HG03575 (cell line): ENCODE data around the gene ACLY.
"Not testable (repeated sequence)": the region's sequence is repeated elsewhere in the genome, so short reads cannot be mapped to it uniquely, and the experiment has no call there.

ENCODE experiments used
- ATAC-seq: cut with Tn5 transposase; IDR thresholded peaks from one replicate; pipeline ENCODE4 v1.9.1; 2021; ENCODE audit not compliant: unreplicated experiment, insufficient number of reproducible peaks, low FRiP score; ENCODE audit errors: extremely low read depth

Gene ACLY

DNA sequence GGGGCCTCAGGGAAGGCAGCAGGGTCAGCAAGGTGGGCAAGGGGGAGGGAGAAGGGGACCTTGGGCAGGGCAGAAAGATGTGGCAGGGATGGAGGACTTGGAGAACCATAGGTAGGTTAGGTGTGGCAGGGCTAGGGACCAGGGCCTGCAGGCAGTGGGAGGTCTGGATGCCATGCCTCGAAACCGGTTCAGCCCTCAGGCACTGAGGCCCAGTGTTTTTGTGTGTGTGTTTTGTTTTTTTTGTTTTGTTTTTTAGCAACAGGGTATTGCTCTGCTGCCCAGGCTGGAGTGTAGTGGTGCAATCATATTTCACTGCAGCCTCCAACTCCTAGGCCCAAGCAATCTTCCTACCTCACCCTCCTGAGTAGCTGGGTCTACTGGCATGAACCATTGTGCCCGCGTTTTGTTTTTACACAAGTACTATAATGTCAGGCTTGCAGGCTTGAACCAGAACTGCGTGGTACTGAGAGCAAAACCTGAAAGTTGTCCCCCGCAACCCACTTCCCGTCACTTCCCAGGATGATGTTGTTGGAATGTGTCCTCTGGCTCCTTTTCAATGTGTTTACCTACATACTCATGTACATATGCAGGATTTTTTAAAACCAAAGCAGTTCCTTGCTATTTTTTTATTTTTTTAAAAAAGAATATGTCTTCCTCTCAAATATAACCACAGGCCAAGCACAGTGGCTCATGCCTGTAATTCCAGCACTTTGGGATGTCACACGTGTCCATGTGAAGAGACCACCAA is 24.0 kb upstream of the ACLY start:
- ATAC-seq: no peak

DNA sequence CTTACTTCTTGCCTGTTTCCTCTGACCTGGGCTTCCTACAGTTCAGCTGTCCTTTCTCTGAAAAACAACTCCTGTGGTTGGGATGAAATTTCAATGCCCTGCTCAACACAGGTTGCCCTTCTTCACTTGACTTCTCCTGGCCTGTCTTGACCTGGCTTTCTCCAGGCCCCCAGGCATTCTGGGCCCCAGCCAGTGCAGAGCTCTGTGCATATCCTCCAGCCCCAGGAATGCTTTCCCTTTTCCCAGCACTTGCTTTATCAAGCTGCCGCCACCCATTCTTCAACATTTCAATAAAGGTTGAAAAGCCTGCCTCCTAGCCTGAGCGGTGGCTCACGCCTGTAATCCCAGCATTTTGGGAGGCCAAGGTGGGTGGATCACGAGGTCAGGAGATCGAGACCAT is 22.4 kb upstream of the ACLY start:
- no peak for ATAC-seq

DNA sequence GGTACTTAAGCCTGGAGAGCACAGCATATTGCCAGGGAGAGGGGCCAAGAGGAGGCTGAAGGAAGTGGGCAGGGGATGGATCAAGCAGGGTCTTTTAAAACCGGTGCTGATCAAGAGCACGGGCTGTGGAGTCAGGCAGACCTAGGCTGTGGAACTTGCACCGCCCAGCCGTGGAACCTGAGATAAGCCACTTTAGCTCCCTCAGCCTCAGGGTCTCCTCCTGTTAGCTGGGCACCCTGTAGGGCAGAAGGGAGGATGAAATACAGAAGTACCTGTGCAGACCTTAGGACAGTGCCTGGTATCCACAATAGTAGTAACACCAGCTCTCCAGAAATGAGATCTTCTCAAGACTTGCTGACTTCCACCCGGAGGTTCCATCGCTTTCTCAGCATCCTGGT is 20.9 kb upstream of the ACLY start:
- no peak for ATAC-seq

DNA sequence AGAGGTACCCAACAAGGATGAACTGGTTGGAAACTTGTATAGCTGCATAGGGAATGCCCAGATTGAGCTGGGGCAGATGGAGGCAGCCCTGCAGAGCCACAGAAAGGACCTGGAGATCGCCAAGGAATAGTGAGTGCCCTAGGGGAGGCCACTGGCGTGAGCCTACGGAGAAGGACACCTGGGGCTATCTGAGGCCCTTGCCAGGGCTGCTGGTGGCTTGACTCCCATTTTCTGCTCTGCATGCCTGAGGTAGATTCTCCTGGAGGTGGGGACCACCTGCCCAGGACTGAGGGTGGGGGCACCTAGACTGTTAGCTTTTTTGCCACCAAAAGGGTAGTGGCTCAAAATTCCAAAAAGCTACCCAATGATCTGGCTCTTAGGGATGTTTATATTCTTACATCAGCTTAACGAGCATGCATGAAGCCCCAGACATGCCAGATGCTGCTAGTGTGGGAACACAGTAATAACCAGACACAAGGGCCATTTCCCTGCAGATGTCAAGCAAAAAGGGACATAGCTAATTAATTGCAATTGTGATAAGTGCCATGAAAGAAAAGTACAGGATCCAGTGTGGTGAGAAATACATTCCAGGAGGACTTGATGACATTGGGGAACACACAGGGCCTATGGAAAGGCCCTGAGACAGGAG is 20.4 kb upstream of the ACLY start:
- no peak for ATAC-seq

DNA sequence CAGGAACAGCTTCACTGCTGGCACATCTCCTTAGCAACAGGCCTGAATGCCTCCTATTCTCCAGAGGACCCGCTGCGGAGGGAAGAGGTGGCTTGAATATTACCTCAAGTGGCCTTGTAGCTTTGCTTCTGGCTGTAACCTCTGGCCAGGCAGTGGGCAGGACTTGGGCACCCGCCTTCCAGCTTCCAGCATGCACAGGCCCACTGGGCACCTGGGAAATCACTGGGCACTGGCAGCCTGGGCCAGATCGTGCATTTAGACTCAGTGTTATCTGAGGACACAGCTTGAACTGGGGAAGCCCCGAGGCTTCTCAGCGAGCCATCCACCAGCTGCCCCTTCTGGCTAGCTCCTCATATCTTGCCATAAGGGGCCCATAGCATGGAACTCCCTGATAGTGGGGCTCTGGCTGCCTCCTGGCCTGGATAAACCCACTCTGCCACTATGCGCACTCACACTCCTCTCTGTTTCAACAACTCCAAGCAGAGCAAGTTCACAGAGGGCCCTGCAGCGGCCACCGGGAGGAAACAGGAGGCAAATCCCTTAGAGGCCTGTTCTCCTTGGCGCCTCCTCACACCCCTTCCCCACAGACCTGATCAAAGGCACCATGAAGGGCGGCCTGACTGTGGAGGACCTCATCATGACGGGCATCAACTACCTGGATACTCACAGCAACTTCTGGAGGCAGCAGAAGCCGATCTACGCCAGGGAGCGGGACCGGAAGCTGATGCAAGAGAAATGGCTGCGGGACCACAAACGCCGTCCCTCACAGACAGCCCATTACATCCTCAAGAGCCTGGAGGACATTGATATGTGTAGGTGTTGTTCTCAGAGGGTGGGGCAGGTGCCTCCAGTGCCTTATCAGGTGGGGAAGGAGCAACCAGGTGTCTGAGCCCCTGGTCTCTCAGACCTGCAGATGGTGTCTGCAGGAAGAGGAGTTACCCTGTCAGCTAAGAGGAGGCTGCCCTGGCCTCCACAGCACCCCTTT is 19.5 kb upstream of the ACLY start:
- no peak for ATAC-seq

DNA sequence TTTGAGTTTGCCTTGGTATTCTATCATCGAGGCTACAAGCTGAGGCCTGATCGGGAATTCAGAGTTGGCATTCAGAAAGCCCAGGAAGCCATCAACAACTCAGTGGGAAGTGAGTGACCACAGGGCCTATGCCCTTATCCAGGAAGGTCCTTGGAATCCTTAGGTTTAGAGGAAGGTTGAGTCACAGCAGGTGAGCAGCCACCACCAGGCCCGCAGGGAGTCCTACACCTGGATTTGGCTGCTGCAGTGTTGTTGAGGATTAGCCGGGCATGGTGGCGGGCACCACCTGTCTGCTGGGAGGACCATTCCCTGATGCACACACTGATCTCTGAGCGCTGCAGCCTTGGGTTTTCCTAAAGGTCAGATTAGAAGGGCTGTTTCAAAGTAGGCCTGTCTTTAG is 16.9 kb upstream of the ACLY start:
- no peak for ATAC-seq

DNA sequence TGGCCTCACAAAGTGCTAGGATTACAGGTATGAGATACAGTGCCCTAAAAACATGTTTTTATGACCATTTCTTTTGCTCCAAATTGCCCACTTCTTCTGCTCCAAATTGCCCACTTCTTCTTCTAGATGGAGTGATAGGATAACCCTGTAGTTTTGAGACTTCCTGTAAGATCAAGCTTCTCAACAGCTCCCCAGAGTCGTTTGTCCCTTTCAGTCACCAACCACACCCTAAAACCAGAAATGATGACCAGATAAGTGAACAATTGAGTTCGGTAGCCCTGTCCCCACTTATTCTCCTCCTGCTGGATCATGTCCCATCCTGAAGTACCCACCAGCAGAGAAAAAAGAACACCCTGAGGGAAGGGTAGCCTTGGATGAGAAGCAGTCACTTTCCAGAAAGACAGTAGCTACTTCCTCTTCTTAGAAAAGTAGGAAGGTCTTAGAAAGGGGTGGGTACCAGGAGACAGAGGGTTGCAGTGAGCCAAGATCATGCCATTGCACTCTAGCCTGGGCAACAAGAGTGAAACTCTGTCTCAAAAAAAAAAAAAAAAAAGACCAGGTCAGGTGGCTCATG is 14.2 kb upstream of the ACLY start:
- no peak for ATAC-seq

DNA sequence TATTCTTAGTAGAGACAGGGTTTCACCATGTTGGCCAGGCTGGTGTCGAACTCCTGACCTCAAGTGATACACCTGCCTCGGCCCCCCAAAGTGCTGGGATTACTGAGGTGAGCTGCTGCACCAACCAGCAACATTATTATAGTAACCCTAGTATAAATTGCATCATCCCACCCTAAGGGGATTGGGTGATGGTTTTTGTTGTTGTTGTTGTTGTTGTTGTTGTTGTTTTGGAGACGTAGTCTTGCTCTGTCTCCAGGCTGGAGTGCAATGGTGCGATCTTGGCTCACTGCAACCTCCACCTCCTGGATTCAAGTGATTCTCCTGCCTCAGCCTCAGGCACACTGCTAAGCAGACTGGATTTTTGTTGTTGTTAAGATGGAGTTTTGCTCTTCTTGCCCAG is 13.0 kb upstream of the ACLY start:
- not testable (repeated sequence) for ATAC-seq

DNA sequence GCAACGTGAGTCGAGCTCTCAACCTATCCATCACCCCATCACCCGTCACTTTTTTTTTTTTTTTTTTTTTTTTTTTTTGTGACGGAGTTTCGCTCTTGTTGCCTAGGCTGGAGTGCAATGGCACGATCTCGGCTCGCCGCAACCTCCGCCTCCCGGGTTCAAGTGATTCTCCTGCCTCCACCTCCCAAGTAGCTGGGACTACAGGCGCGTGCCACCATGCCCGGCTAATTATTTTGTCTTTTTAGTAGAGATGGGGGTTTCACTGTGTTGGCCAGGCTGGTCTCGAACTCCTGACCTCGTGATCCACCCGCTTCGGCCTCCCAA is 12.0 kb upstream of the ACLY start:
- ATAC-seq: not testable (repeated sequence)

DNA sequence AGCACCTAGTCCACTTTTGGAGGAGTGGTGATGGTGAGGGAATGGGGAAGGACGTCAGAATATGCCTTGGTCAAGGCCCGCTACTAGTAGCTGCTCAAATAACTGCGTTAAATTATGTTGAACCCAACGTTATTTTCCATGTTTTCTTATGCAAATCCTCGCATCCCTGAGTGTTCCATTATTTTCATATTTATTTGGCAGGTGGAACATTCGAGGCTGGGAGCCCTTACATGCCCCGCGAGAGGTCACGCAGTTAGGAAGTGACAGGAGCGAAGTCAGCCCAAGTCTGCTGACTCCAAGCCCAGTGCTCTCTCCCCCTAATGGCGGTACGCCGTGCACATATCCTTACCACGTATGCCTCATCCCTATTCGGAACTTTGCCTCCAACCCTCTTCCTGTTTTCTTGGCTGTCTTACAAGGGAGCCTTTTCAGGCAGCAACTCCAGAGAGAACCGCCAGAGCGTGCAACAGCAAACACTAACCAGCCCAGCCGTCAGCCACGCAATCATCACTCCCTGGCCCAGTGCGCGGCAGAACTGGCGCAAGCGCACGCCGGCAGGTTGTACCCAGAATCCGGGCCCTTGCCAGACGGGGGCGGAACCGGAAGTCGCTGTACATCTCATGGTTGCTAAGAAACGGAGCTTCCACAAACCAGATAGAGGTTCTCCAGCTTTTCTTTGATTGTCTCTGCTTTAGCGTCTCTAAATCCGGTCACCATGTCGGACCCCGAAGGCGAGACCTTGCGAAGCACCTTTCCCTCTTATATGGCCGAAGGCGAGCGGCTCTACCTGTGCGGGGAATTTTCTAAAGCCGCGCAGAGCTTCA is 11.5 kb upstream of the ACLY start, which contains the start of gene ODAD4:
Gene ODAD4 (plus strand): TSS at position 609 of the 824 bp plus-strand sequence. CDS start 107 bp downstream, at position 716.
- peak; percentile 40 for ATAC-seq

DNA sequence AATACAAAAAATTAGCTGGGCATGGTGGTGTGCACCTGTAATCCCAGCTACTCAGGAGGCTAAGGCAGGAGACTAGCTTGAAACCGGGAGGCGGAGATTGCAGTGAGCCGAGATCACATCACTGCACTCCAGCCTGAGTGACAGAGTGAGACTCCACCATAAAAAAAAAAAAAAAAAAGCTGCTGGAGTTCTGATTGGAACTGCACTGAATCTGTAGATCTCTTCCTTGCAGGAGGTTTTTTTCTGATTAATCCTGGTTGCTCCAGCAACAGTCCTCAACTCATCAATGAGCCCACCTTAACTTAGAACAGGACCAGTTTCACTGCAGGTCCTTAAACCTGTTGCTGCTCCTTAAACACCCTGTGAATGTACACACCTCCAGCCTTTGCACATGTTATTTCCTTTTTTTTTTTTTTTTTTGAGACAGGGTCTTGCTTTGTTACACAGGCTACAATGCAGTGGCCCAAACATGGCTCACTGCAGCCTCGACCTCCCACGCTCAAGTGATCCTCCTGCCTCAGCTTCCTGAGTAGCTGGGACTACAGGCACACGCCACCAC is 10.0 kb upstream of the ACLY start:
- no peak for ATAC-seq

DNA sequence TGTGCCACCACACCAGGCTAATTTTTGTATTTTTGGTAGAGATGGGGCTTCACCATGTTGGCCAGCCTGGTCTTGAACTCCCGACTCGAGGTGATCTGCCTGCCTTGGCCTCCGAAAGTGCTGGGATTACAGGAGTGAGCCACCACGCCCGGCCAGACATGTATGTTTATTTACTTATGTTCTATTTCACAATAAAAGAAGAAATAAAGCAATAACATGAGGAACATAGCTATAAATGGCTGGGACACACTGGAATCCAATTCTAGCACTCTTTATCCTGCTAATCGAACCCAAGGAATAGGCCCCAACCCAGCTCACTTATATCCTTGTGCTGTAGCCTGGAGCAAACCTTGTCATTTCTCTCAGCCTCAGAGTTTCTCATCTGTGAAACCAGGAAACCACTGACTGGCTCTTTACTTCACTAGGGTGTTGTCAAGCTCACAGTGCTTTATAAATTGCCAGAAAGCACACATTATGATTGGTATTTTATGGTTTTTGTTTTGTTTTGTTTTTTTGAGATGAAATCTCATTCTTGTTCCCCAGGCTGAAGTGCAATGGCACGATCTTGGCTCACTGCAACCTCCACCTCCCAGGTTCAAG is 7.3 kb upstream of the ACLY start:
- no peak for ATAC-seq

DNA sequence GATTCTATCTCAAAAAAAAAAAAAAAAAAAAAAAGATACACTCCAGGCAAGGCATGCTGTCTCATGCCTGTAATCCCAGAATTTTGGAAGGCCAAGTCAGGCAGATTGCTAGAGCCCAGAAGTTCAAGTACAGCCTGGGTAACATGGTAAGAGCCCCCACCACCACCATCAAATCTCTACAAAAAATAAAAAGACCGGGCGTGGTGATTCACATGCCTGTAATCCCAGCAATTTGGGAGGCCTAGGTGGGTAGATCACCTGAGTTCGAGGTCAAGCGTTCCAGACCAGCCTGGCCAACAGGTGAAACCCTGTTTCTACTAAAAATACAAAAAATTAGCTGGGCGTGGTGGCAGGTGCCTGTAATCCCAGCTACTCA is 1.8 kb upstream of the ACLY start:
- ATAC-seq: no peak

DNA sequence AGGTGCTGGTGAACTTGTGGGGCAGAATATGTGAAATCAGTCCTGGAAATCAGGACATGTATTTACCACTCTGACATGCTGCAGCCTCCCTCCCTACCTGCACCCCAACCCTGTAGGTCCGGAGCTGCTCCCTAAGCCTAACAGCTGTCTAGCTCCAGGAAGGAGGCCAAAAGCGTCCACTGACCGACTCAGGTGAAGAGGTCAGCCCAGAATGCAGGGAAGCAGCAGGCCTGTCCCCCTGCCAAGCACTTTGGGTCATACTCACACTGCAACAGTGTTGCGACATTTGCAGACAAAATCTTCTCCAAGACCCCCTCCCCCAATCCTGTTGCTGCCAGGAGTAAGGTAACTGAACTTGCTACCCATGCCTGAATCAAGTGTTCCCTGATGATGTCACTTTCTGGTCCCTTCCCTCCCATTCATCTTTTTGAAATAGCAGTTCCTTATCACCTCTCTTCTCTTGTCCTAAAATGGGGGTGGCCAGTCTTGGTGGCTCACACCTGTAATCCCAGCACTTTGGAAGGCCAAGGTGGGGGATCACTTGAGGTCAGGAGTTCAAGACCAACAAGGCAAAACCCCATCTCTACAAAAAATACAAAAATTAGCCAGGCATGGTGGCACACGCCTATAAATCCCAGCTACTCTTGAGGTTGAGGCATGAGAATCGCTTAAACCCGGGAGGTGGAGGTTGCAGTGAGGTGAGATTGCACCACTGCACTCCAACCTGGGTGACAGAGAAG is 1.3 kb upstream of the ACLY start:
- ATAC-seq: no peak

DNA sequence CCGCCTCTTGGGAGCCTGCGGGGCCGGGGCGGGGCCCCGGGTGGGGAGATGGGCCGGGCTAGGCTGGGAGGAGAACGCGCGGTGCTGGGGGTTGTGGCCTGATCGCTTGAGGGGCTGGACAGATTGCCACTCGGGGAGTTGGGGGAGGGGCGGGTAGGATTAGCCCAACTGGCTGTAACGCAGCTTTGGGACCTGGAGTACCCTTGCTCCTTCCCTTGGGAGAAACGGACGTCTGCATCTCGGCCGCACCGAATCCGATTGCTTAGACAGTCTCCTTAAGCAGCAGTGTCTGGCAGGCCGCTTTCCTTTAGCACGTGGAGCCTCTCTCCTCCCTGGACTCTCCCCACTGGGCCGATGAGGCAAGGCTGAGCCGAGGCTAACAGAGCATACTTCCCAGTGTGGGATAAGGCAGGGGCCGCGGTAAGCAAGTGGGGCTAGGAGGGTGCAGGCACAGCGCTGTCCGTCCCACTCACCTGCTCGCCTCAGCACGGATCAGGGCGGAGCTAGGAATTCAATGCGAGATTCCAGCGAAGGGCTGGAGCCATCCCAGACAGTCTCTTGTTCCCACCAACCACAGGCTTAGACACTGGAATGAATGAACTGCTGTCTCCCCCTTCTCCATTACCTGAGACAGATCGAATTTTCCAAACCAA is 540 bp upstream of the ACLY start:
- no peak for ATAC-seq

DNA sequence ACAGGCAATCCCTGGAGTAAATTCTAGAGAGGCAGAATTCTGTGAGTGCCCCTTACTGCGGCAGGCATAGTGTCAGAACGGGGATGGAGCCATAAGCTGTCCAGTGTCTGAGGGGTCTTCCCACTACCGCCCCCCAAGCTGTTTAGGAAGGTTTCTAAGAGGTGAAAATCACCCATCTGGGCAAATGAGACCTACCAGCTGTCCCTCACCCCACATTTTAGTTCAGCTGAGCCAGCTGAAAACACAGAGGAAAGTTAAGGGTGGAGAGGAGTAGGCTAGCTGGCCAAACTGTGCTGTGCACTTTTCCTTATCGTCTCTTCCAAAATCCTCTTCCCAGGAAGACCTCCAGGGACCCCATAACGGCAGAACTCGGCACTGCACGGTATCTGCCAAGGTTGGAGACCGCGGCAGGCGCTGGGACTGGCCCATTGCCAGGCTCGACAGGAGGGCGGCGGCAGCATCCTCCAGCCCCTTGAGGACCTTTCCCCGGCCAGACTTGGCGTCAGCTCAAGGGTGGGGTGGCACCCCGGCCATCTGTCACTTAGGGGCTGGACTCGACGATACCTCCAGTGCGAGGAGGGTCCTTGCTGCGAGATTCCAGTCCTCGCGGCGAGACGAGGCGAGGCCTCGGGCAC is 955 bp downstream of the ACLY start:
- ATAC-seq: no peak
